GM19193 (cell line): Measurements from ENCODE around the gene CIB1.
A peak's percentile ranks its signal among the peaks of the same experiment; 100 is the strongest.

Source experiments
- POLR2A ChIP-seq: IDR thresholded peaks from 4 replicates; pipeline ENCODE4 v1.6.1; 2011; ENCODE audit not compliant: insufficient read depth, insufficient read length; ENCODE audit errors: extremely low read depth

The CIB1 gene

DNA sequence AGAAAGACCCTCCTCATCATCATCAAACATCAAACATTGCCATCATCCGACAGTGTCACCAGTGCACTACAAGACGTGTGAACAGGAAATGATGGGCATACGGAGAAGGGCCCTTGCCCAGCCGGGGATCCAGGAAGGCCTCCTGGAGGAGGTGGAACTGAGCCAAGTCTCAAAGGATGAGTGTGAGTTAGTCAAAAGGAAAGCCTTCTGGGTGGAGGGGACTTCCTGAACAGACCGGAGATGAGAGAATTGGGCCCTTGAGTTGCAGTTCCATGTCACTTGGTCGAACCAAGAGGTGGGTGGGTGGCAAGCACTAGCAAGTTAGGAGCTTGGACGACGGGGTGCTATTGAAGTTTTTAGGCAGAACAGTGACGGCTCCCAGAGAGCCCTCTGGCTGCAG is 24.1 kb downstream of the CIB1 start:
- TF ChIP-seq POLR2A, result no peak

DNA sequence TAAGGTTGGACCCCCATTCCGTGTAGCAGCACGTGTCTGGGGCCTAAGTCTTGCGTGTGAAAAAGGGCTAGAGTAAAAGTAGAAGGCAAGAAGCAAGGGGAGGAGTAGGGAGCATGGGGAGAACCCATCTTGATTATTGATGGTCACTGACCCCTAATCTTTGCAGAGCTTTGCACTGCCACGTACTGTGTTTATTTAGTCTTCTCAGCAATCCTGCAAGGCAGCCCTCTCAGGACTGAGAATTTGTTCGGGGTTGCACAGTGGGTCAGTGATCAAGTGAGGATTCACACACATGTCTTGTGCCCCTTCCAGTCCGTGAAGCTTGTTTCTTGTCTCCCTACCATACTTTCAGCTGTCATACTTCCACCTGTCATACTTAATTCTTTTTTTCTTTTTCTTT is 25.4 kb downstream of the CIB1 start:
- TF ChIP-seq POLR2A, result no peak

DNA sequence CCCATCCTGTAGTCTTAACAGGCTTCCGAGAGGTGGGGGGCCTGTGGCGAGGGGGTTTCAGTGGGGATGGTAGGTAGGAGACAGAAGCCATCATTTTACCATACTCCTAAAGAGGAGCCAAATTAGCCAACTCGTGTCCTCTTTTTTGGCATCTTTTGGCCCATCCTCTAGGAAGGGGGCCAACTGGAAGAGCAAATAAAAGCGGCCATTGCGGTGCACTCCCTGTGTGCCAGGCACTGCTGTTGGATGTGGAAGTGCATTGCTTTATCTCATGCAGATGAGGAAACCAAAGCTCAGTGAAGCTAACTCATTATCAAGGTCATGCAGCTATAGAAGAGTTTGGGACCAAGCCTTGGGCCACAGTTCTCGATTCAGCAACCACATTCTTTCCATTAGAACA is 26.5 kb downstream of the CIB1 start:
- no peak for TF ChIP-seq POLR2A

DNA sequence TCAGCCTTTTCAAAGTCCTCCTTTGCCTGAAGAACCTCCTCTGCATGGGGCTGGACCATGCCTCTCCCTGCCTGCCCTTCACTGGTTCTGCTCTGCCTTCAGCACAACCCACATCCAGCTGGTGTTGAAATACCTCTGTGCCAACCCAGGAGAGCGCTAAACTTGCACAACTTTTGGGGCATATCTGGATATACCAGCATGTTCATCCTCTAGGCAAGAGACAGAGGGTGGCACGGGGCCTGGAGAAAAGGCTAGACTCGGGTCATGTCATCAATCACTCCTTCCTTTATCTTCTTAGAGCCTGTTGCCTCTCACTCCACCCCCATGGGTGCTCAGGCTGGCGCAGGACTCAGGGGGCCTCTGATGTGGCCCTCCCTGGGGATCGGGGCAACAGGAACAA is 27.9 kb downstream of the CIB1 start:
- TF ChIP-seq POLR2A, result no peak

DNA sequence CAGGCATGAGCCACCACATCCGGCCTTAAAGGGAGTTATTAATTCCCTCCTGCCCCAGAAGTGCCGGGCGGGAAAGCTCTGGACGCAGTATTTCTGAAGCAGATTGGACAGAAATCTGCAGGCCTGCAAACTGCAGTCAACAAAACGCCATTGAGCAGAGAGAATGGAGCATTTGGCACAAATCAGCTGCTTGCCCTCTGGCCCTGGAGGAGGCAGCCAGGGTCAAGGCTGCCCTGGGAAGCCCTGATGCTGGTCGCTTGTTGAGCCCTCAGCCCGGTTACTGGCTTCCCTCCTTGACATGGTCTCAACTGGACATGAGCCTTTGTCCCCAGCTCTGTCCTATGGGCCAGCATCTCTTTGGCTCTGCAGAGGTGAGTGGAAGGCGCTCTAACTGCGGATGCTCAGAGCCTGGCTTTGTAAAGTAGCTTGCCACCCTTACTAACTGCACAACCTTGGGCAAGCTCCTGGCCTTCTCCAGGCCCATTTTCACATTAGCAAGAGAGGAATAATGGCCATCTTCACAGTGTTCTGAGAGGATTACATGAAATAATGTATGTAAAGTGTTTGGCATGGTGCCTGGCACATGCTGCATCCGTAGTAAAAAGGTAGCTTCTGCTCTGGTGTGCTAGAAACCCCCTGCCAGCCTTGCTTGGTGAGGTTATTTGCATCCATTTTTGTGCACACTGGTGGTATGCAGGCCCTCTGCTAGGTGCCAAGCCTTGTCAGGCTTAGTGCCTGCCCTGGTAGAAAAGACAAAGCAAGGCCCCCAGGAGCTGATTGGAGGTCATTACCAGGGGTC is 28.5 kb downstream of the CIB1 start:
- TF ChIP-seq POLR2A, result no peak

DNA sequence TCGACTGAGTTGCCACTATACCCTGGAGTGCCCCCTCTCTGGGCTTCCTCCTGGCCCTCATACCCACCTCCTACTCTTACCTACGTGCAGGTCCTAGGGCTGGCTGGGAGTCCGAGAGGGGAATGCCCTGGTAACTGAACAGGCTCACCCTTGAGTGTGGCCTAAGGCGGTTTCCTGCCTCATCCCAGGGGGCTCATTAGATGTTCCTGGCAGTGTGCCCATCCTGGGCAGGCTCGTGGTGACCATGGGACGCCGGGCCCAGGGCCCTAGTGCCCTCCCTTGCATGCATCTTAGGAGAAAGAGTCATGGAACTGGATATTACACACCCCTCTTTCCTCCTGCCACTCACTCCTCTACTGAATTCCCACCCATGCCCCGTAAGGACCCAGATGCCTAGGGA is 29.8 kb downstream of the CIB1 start:
- no peak for TF ChIP-seq POLR2A

DNA sequence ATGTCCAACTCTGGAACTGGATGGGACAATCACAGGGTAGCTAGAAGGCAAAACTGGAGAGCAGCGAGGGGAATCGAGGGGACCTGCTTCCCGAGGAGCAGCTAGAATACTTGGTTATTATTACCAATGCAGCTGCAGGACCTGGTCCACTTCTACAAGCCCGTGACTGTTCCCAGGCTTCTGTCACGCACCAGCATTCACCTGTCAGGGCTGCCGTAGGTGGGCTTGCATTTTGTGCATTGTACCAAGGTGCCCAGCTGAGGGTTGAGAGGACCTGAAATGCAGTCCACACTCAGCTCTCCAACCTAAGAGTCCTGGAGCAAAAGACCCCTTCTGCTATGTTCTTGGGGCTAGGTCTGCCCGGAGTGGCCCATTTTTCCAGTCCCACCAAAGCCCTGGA is 30.3 kb downstream of the CIB1 start:
- no peak for TF ChIP-seq POLR2A

DNA sequence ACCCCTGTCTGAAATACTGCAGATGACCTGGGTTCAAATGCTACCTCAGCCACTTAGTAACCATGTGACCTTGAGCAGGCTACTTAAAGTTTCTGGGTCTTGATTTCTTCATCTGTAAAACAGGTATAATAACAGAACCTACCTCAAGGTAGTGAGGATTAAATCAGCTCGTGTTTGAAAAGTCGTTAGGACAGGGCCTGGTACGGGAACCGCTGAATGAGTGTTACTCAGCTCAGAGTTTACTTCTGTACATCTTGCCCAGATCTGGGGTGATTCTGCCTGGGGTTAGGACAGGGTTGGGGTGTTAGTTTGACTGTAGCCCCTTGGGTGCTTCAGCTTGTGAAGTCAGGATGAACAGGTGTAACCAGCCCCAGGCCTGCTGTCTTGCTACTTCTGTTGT is 30.8 kb downstream of the CIB1 start:
- TF ChIP-seq POLR2A, result no peak

DNA sequence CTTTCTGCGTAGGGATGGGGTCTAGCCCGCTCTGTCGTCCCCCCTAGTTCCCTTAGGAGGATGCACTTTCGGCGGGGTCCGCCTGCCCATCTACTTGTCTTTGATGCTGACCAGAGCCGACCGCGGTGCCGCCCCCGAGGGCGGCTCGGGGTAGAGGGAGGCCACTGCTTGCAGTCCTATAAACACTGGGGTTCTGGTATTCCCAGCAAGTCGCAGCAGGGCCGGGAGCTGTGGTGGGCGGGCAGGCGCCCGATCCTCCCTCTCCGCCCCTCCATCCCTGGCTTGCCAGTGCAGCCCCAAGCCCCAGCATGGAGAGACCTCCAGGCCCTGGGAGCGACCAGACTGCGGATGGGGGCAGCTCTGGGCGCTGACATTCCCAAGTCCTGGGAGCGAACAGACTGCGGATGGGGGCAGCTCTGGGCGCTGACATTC is 31.8 kb downstream of the CIB1 start:
- TF ChIP-seq POLR2A, result no peak

DNA sequence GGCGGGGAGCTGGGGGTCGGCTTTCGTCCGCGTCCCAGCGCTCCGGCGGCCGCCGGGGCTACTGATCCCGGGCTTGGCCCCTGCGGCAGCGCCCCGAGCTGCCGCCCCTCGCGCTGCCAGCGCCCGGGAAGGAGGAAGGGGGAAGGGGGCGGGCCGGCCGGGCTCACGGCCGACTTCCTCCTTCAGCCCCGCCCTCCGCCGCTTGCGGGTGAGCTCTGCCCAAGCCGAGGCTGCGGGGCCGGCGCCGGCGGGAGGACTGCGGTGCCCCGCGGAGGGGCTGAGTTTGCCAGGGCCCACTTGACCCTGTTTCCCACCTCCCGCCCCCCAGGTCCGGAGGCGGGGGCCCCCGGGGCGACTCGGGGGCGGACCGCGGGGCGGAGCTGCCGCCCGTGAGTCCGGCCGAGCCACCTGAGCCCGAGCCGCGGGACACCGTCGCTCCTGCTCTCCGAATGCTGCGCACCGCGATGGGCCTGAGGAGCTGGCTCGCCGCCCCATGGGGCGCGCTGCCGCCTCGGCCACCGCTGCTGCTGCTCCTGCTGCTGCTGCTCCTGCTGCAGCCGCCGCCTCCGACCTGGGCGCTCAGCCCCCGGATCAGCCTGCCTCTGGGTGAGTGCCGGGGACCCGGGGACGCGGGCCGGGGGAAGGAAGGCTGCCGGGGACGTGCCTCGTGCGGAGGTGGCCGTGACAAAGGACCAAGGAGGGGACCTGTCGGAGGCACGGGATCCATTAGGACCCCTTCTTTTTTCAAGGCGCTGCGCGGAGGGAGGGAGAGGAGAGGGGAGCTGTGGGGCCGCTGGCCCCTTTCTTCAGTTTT is 32.4 kb downstream of the CIB1 start, which contains the start of gene SEMA4B:
SEMA4B (plus strand) TSS at position 201 of the 814 bp plus-strand sequence; CDS start at position 450, 249 bp downstream.
- peak; percentile 70 for TF ChIP-seq POLR2A

DNA sequence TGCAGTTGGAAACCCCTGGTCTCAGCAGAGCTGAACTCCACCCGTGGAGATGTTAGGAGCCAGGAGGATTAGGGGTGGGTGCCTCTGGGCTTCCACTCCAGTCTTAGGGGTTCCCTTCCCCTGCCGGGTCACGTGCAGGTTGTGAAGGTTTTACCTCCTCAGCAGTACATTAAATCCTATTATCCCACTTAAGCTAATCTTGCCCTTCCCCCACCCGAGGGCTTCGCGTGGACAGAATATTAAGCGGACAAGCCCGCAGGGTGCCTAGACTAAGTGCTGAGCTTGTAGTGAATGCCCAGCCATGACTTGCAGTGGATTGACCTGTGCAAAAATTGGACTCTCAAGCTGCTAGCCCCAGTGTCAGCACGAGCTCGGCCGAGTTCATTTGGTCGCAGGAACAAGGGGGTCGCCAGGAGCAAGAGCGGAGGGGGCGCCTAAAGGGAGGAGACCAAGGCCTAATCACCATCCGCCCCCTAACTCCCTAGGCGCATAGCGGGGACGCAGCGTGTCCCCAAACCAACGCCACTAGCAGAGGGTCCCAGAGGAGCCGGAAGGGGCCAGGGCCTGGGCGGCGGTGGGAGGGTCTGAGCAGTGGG is 33.1 kb downstream of the CIB1 start:
- TF ChIP-seq POLR2A, result no peak

DNA sequence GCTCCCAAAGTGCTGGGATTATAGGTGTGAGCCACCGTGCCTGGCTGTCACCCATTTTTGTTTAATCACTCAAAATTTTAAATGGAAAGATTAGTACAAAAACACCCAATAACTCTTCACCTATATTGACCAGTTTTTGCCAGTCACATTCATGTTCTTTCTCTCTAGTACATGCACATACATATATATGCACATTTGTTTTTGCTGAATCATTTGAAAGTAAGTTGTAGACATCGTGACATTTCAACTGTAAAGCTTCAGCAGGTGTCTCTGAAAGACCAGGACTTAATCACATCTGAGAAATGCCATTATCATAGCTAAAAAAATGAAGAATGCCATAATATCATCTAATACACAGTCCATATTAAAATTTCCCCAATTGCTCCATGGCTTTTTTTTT is 39.1 kb downstream of the CIB1 start:
- no peak for TF ChIP-seq POLR2A

DNA sequence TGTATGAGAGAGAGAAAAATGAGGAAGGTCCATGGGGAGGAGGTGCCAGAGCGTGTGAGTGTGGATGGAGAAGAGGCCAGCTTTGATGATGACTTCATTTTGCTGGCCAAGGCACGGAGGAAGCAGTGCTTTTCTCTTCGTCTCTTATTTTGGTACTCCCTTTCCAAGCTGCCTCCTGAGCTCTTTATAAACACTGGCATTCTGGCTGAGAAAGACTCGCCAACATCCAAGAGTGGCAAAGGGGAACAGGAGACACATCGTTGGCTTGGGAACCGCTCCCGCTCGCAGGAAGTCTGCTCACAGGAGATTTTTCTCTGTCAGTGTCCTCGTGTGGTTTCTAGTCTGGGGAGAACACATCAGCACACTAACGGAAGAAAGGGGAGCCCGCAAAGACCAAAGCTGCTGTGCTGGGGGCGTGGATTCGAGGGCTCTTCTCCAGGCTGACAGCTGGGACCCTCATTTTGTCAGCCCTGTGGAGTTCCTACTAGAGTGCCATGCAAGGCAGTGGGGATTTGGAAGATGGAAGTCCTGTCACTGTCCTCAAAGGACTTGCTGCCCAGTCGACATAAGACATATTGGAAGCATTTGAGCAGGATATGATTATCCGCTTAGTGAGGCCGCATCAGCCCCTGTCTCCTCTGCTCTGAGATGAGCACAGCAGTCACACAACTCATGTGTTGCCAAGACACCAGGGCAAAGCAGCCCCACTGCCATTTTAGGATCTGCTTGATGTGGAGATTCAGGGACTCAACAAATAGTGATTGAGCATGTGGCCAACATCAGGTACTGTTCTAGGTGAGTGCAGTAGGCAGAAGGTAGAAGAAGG is 40.6 kb downstream of the CIB1 start:
- TF ChIP-seq POLR2A, result no peak

DNA sequence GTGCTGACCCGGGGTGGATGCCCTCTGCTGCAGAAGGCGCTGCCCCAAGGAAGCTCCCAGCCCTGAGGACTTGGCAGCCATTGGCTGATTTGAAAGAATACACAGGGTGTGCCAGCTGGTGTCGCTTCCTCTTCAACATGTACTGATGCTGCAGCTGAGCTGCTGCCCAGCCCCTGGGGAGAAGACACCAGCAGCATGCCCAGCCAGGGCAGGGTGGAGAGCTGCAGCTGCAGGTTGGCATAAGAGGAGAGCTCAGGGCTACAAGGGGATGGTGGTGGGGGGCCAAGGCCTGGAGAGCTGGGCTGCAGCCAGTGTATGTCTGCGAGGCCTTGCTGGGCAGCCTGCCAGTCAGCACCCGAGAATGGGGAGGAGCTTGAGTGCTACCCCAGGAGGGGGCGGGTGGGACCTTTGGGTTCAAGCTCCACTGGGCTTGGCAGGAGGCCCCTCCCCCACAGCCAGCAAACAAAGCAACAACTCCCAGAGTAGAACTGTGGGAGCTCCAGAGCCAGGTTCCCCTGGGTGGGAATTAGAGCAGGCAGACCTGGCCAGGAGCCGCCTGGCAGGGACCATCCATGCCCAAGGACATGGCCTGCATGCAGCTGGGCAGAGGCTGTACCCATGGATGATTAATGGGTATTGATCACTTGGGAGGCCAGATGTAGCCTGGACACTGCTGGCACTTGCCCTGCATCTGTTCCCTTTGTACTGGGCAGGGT is 41.8 kb downstream of the CIB1 start:
- no peak for TF ChIP-seq POLR2A

DNA sequence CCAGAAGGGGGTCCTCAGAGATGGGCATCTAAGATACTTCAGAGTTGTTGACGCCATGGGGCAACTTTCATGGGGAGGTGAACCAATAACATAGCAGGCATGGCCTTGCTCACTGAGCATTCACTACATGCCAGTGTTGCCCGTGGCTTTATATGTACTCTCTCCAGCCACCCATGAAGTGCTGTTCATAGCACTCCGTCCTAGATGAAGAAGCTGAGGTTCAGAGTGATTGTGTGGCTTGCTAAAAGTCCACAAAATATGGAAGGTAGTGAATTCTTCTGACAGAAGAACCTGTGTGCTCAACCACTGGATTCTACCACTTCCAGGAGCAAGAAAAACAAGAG is 42.4 kb downstream of the CIB1 start:
- TF ChIP-seq POLR2A, result no peak
